Posterior cingulate gyrus (tissue), 11 donors: ENCODE measurements around the gene MSANTD2.

Source experiments
- DNase-seq, 10 donors: peaks; one replicate each; pipeline versions ENCODE4 v3.0.0 to v3.0.0-alpha.2; 2020 to 2021; ENCODE audit warnings: mixed read lengths in 3 of 10
- intact Hi-C: fragments of 100-400 bp; cut with DNase I; formaldehyde crosslinking; loops from one replicate; pipeline ENCODE4 v1.15.1; 2023

MSANTD2 gene

GRCh38 chr11:124823512-124824376 is 23.5 kb upstream of the MSANTD2 start:
- DNase-seq, result no peak
- intact Hi-C loops, result no loop called here

- no peak for DNase-seq
- intact Hi-C loops, result no loop called here
These were observed 22.0 kb upstream of the MSANTD2 start for GRCh38 chr11:124821995-124822730.

GRCh38 chr11:124817036-124817435 is 16.8 kb upstream of the MSANTD2 start:
- intact Hi-C loops, result no loop called here
- DNase-seq, result no peak

- no peak for DNase-seq
- intact Hi-C loops, result no loop called here
These were observed 14.5 kb upstream of the MSANTD2 start for GRCh38 chr11:124814739-124815138.

- intact Hi-C loops, result no loop called here
These were observed 12.7 kb upstream of the MSANTD2 start for GRCh38 chr11:124812876-124813275.

GRCh38 chr11:124811399-124812125 is 11.4 kb upstream of the MSANTD2 start:
- intact Hi-C loops, result no loop called here
- DNase-seq, result no peak

More at GRCh38 chr11:124812876-124813275, 12.7 kb upstream of the MSANTD2 start:
- no peak for DNase-seq

- DNase-seq, result no peak
- intact Hi-C loops, result no loop called here
These were observed 7.6 kb upstream of the MSANTD2 start for GRCh38 chr11:124807660-124808270.

- no peak for DNase-seq
- intact Hi-C loops, result no loop called here
These were observed 7.0 kb upstream of the MSANTD2 start for GRCh38 chr11:124807201-124807600.

GRCh38 chr11:124804884-124805283 is 4.7 kb upstream of the MSANTD2 start:
- intact Hi-C loops, result no loop called here
- DNase-seq, result no peak

- intact Hi-C loops, result no loop called here
- no peak for DNase-seq
These were observed 1.6 kb upstream of the MSANTD2 start for GRCh38 chr11:124801636-124802312.

- DNase-seq, result no peak
- intact Hi-C loops, result no loop called here
These were observed 808 bp upstream of the MSANTD2 start for GRCh38 chr11:124801014-124801413.

- peak in 9 of 10 donors; percentile 11 to 88 (median 27) for DNase-seq
- intact Hi-C loops, result no loop called here
These were observed 619 bp downstream of the MSANTD2 start for GRCh38 chr11:124799348-124800225.

GRCh38 chr11:124798991-124799347 is 1.2 kb downstream of the MSANTD2 start:
- intact Hi-C loops, result no loop called here
- no peak for DNase-seq

GRCh38 chr11:124796312-124796711 is 3.9 kb downstream of the MSANTD2 start:
- DNase-seq, result no peak
- intact Hi-C loops, result no loop called here

GRCh38 chr11:124793466-124794278 is 6.5 kb downstream of the MSANTD2 start:
- intact Hi-C loops, result no loop called here
- no peak for DNase-seq

GRCh38 chr11:124791626-124792341 is 8.4 kb downstream of the MSANTD2 start:
- no peak for DNase-seq
- intact Hi-C loops, result no loop called here

GRCh38 chr11:124788521-124788920 is 11.7 kb downstream of the MSANTD2 start:
- DNase-seq, result no peak
- intact Hi-C loops, result no loop called here

- no peak for DNase-seq
- intact Hi-C loops, result no loop called here
These were observed 16.2 kb downstream of the MSANTD2 start for GRCh38 chr11:124784051-124784450.
